ENCODE results near the gene HMGB3.
"Not testable (repeated sequence)": the region's sequence is repeated elsewhere in the genome, so short reads cannot be mapped to it uniquely, and the experiment has no call there.

HMGB3 gene

GRCh38 chrX:150982788-150983520 is at the start of gene HMGB3:
TSS of gene HMGB3 (plus strand) at chrX:150983335. CDS start at chrX:150985600, 2,265 bp downstream.
- no peak for FAIRE-seq

DNA sequence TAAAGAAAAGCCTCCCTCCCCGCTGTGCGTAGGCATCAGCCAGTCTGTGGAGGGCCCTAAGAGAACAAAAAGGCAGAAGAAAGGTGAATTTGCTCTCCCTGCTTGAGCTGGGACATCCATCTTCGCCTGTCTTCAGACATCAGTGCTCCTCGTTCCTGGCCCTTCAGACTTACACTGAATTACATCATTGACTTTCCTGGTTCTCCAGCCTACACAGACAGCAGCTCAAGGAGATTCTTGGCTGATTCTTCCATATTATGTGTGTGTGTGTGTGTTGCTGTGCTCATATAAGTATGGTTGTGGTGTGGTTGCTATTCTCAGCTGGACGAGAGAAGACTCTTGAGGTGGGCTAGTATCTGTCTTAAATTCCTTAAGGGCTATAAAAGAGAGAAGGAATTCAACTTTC is 49.2 kb upstream of the HMGB3 start:
- no peak for FAIRE-seq

DNA sequence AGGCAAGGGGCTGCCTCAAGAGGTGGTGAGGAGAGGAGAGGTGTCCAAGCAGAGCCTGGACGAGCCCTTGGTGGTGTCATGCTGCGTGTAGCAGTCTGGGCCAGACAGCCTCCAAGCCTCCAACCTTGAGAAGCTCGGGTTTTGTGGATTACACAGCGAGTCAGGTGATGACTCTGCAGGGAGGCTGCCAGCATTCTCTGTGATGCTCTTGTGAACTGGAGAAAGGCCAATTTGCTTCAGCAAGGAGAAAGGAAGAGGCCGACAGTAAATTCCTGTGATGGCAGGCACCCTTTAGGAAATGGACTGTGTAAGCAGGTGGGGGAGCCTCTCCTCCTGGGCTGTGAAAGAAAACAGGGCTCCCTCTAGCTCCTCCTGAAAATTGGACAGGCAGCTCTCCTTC is 48.7 kb upstream of the HMGB3 start:
- FAIRE-seq, result no peak

DNA sequence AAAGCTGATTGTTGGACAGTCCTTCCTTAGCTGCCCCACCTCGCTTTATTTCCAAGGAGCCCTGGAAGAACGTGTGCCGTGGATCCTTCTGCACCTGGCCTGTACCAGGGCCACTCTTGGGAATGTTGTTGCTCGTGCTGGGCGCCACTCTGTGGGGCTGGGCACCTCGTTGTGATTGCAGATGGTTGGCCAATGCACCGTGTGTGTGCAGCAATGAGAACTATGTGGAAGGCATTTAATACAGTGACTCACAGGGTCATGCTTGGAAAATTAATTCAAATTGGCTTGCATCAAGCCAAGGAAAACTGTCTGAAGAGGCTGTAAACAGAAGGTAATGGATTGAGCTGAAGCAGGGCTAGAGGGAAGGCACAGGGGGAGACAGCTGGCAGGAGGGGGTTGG is 47.7 kb upstream of the HMGB3 start:
- no peak for FAIRE-seq

DNA sequence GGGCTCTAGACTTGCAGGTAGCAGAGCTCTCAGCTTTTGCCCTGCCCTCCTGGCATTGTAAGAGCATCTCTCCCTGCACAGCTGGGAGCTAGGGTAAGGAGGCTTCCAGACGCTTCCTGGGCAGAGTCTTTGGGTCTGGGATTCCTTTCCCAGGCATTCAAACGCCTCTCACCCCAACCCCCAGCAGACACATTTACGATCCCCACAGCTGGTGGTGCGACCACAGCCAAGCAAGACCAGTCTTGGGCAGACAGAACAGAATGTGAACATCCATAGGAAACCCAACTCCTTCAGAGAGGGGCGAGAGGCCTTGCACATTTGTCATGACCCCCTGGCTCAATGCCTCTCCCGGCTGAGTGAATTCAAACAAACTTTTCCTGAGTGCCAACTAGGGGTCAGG is 46.6 kb upstream of the HMGB3 start:
- no peak for FAIRE-seq

DNA sequence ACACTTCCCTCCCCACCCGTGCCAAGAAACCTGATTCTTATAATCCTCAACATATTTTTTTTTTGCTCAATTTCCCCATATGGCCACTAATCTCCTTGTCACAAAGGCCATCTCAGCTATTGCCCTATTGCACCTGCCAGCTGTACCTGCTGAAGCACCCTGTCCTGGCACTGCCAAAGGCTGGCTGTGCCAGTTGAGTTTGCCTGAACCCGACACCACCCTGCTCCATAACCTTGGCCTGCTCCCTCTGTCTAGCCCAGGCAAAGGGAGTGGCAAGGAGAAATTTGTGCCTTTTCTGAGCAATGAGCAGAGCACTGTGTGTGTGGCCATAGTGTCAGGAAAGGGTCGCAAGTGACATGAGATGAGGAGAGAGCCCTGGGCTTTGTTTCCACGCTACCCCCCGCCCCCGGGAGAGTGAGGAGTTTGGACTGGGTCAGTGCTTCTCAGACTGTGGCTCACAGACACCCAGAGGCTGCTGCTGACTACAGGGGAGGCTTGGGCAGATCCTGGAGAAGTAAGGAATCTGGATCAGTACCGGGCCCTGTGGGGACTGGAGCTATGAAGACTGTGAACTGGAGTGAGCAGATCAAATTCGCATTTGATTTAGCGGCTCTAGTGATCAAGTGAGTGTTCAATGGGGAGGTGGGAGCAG is 42.2 kb upstream of the HMGB3 start:
- FAIRE-seq, result no peak

DNA sequence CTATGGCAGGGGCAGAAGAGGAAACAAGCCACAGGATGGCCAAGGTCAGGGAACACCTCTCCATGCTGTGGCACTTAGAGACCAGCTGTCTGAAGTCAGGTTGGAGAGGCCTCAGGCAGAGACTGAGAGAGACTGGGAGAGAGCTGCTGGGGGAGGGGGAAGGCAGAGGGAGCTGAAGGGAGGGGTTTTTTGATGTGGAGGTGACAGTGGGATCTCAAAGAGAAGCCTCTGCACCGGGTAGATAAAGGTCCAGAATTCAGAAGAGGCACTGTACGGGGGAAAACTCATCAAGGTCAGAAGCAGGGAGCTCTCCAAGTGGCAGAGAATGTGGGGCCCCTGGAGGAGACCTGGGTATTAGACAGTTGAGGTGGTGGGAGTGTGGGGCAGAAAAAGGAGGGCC is 41.6 kb upstream of the HMGB3 start:
- no peak for FAIRE-seq

DNA sequence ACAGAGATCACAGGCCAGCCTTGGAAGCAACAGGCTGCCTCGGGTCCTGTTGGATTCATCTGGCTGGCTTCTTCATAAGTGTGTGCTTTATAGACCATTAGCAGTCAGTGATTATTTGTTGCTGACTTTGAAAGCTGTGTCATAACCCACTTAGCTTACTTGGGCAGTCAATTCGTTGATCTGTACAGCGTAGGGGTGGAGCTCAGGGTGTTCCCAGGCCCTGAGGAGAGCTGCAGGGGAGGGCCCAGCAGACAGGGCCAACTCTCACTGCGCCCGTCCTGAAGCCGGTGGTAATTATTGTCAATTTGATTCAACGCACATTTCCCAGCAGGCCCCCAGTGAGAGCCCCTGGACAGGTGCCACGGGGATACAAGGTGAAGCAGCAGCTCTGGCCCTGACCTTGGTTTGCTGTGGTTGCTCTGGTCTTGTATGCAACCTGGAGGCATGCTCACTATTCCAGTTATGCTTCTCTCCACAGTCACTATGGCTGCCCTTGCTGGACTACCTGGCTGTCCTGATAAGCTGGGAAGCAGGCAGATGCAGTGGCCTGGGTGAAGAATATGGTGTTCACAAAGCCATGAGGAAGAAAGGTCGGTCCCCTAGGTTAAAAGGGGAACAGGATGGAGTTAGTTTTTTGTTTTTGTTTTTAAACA is 40.1 kb upstream of the HMGB3 start:
- FAIRE-seq, result no peak

GRCh38 chrX:150944233-150944632 is 38.9 kb upstream of the HMGB3 start:
- no peak for FAIRE-seq

DNA sequence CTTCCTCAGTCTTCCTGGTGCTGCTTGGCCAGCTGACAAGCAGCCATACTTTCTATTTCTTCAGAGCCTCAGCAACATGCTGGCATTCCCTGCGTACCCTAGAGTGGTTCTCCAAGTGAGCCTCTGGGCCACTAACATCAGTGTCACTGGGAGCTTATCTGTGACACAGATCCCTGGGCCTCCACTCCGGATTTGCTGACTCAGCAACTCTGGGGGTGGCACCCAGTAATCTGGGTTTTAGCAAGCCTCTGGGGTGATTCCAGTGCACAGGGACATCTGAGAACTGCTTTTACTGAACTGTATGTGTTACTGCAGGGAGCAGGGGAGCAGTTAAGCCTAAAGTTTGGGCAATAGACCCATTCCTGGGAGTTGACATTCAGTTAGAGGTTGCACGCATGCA is 28.2 kb upstream of the HMGB3 start:
- FAIRE-seq, result no peak

- no peak for FAIRE-seq
These were observed 27.5 kb upstream of the HMGB3 start for GRCh38 chrX:150955590-150955989.

GRCh38 chrX:150958177-150958576 is 25.0 kb upstream of the HMGB3 start:
- no peak for FAIRE-seq

DNA sequence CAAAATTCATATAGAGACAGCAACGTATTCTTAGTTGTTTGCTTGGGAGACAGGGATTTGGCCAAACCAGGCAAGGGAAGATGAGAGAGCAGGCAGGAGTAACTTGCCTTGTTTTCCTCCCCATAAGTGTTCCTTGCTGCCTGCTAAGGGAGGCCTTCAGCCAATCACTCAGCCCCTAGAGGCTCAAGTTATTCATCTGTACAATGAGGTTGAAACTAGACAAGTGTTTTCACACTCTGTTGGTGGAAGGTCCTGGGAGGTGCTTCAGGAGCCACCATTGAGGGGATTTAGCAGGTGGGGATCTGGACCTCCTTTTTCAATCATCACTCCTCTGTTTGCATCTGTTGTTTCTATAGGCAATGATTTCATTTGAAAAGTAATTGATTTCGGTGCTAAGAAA is 23.6 kb upstream of the HMGB3 start:
- FAIRE-seq, result no peak

- FAIRE-seq, result no peak
These were observed 21.5 kb upstream of the HMGB3 start for GRCh38 chrX:150961631-150962030.

GRCh38 chrX:150964416-150964815 is 18.7 kb upstream of the HMGB3 start:
- FAIRE-seq, result not testable (repeated sequence)

DNA sequence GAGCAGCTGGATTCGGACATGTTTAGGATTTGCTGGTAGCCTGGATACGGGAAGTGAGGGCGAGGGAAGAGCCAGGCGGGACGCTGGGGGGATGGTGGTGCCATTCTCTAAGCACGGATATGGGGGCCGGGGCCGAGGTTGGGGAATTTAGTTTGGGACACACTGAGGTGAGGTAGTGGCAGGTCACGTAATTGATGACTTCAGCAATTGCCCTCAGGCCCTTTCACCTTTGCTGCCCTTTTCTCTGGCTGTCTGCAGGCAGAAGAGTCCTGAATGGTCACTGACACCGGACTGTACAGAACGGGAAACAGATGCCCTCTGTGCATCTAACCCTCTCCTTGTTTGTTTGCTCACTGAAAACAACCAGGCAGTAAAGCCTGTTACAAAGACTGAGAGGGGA is 16.9 kb upstream of the HMGB3 start:
- FAIRE-seq, result no peak

DNA sequence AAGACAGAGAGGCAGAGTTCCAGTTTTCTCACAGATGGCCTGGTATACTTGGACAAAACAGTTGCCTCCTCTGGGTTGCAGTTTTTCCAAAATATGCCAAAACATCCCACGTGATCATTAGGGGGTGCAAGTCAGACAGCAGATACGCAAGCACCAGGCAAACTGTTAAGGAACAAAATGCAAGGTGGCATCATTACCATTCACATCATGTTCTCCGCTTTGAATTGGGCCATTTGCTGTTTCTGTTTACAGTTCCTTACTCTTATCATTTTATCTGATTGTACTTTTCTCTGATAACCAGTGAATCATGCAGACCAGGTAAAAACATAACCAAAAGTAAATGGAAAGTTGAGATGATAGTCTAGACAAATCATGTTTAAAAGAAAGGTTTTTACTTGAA is 16.4 kb upstream of the HMGB3 start:
- no peak for FAIRE-seq

DNA sequence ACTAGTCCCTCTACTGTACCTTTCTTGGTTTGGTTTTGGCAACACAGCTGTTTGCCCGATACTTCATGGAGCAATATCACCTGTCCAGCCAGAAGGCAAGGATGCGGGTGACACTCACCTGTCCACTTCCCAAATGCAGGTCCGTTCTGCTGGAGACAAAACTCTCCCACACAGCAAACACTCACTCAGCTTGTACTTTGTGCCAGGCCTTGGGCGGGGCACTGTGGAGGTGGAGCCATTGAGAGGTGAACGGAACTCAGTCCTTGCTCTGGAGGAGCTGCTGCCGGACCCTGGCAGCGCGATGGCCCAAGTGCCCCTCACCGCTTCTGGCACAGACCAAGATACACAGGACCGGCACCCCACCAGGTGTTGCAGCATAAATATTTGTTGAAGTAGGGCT is 15.3 kb upstream of the HMGB3 start:
- no peak for FAIRE-seq

- no peak for FAIRE-seq
These were observed 14.0 kb upstream of the HMGB3 start for GRCh38 chrX:150968862-150969720.

- no peak for FAIRE-seq
These were observed 10.7 kb upstream of the HMGB3 start for GRCh38 chrX:150972450-150972849.

- no peak for FAIRE-seq
These were observed 7.3 kb upstream of the HMGB3 start for GRCh38 chrX:150975655-150976390.

DNA sequence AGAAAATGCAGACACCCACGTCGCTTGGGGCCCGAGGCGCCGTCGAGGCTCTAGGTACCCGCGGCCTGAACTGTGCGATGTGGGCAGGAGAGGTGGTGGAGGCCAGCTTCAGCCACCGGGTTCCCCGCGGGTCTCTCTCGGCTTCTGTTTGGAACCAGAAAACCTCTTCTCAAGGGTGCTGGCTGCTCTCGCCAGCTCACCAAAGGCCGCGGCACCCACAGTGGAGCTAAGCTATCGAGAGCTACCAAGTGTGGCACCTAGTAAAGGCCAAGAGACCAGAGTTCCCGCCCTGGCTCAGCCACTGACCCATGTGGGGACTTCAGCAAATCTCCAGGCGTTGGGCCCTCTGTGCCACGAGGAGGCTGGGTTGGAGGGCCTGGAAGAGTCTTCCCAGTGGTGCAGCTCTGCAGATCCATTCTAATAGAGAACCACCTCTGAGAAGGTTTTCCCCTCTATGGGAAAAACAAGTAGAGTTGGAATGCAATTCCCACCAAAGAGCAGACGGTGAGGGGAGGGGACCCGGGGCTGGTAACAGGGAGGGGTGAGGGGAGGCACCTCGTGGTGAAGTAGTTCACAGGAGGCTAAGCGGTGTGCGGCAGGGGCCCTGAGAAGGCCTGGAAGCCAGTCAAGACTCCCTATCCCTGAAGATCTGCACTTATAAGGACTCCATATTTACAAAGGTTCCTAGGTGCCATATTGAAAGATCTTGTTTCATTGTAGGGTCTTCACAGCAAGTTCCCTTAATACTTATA is 5.5 kb upstream of the HMGB3 start:
- no peak for FAIRE-seq

All from TTC549 (cell line).